Right forelimb (tissue), 1 donor: ENCODE results near the gene ELL.

Experiments used
- DNase-seq: peaks from one replicate; pipeline ENCODE4 v3.0.0-alpha.2; 2018

Gene ELL

DNA sequence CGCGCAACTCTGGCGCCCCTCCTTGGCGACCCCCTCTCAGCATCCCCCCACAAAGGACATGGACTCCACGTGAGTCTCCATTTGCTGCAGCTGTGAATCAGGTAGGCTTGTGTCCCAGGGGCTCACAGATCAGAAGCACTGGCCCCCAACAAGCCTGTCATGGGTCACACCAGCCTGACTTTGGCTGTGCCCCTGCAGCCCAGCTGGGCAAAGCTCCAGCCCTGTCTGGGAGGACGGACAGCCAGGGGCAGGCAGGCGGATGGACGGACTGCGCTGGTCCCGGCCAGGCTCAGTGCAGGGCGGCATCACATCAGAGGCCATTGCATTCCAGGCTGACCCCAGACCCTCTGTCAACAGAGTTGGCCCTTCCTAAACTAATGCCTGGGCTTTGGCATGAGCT, 55.5 kb downstream of the ELL start:
- DNase-seq = no peak

DNA sequence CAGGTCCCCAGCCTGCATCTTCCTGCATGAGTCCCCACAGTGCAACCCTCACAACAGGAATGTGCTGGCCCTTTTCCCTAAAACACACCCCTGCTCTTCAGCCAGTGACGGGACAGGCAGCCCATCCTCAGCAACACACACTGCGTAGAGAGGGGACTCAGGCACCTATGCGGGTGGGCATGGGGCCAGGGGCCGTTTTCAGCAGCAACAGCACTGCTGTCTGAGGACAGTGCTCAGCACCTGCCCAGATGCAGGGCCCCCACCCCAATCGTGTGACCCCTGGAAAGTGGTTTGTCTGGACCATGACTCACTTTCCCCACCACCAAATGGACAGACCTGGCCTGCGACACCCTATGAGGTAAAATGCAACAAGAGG, 55.9 kb downstream of the ELL start:
- DNase-seq = no peak

DNA sequence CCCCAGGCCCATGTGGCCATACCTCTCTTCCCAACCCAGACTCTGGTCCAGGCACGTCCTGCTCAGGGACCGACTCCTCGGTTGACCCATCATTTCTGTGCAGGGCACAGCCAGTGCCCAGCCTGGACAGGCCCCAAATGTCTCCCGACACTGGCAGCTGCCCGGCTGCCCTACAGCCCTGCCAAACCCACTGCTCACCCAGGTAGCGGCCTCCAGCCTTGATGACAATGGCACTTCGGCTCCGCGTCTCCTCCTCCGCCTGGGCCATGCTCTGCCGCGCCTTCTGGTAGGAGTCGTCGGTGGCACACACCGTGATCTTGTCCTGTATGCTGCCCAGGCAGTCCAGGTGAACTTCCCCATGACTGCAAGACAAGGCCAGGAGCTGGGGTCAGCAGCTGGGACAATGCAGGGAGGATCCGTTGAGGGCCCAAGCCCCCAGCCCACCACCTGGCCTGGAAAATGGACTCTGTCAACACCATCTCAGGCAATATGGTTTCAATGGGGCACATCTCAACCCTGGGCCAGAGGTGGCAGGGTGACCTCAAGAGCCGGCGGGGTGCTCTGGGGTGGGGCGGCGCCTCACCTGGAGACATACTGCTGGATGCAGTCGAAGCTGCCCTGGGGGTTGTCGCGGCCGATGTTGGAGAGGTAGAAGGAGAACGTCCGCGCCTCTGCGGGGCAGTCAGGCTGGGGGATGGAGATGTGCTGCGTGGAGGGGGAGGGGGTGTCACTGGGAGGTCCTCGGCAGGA, 56.5 kb downstream of the ELL start:
- no peak for DNase-seq

DNA sequence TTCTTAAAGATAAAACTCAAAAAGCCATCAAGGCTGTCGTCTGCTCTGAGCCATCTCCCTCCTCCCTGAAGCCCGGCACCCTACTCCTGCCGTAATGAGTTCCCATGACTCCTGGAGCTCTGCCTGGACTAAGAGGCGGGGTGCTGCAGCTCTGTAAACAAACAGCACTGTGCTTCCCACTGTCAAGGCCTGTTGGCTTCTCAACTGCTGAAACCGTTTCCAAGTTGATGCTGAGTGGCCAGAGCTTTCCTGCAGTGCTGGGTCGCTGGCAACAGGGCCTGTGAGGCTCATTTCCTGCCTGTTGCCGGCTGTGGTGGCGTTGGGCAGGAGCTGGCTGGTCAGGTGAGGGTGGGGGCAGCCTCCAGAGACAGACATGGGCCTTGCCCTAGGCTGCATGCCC, 57.2 kb downstream of the ELL start:
- DNase-seq = no peak

DNA sequence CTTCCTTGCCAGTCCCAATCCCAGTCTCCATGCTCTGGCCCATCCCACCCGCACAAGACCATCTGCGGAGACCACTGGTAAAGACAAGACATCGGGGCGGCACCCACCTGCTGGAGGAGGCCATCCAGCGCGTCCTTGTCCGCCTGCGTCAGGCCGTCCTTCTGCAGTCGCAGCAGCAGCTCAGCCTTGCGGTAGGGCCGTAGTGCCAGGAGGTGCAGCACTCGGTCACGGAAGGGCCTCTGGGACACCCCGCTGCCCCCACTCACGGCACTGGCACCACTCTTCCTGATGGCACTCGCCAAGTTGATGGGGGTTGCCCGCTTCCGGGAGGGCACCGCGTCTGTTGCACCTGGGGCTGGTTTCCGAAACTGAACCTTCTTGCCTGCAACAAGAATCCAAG, 60.4 kb downstream of the ELL start:
- no peak for DNase-seq

DNA sequence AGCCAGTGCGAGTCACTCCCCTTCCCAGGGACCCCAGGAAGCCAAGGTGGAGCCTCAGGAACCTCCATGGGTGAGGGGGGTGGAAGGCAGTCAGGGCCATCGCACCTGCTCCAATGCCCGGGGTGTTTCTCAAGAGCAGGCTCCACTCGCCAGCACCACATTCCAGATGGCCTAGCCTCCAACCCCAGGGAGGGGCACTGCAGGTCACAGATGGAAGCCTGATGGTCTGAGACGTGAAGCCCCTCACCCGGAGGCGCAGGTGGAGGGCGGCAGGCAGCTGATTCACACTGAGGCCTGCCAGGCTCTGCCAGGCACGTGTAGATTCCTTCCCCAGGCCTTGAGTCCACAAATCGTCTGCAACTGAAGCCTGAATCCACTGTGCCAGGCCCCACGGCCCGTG, 61.0 kb downstream of the ELL start:
- DNase-seq = no peak

DNA sequence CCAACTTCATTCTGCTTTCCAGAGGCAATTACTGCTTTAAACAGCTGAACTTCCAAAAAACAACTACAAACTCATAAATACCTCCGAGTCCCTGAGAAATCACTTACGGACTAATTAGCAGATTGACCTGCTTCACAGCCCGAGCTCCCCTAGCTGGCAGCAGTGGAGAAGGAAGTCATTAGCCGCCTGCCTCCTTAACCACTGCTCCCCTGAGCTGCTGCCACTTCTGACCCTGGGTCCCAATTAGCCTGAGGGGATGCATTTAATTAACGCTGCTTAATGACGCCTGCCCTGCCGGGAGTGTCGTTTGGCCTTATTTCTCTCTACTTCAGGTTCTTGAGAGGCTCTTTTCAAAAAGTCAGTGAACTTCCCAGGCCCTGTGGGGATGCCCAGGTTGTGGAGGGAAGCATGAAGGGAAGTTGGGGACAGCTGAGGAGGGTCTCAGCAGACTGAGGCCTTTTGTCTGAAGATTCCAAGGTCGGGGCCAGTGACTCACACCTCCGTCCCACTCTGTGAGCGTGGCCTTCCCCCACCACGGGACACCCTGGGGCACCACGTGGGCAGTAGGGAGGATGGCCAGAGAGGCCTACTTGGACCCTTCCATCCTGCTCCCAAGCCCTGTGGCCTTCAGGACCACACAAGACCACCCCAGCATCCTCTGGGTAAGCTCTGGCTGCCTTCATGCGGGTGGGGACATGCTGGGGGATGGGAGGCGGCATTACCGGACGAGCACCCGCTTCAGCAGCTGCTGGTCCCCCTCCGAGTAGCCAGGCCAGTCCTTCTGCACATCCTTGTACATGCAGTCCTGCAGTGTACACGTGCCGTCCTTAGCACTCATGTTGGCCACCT, 64.2 kb downstream of the ELL start:
- DNase-seq = no peak

DNA sequence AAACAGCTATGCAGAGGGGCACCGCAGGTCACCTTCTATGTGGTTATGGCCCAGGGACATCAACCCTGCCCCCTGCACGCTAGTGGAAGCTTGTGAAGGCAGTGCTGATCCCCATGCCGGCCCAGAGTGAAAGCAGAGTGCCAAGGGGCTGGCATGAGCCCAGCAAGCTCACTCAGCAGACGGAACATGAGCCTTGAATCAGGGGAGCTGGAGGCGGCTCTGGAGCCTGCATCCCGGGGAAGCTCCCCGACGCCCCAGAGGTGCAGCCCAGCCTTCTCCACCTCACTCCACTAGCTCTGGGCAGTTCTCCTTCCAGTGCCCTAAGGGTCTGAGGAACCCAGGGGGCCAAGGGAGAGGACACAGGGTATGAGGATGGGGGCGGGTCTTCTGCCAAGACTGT, 64.9 kb downstream of the ELL start:
- no peak for DNase-seq

DNA sequence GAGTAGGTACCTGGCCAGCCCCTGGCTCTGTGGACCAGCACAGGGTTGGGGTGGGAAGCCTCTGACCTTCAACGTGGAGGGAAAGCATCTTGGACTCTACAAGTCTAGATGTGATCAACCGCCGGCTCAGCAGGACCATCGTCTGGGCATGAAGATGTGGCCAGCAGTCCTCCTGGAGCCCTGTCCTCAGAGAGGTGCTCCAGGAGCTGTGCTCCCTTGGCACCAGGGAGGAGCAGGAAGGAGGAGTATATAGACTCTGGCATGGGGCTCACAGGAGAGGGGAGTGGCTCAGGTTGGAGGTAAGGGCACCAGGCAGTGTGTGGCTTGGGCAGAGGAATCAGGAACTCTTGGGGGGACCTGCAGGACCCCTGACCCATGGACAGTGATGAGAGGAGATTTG, 65.6 kb downstream of the ELL start:
- no peak for DNase-seq

DNA sequence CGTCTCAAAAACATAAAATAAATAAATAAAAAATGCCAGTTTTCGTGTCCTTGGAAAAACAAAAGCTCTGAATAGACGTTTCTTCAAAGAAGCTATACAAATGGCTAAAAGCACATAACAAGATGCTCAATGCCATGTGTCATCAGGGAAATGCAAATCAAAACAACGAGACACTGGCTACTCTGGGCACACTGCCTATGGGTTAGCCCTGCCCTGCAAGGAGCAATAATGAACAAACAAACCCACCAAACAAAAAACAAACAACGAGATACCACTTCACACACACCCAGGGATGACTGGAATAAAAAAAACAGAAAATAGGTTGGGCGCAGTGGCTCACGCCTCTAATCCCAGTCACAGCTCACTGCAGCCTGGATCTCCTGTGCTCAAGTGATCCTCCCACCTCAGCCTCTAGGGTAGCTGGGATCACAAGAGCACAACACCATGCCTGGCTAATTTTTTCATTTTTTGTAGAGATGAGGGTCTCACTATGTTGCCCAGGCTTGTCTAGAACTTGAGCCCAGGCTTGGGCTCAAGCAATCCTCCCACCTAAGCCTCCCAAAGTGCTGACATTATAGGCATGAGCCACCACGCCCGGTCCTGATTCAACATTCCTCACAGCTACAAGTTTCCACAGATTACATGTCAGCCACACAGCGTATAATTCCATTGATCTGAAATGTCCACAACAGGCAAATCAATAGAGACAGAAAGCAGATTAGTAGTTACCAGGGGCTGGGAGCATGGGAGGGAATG, 68.4 kb downstream of the ELL start:
- DNase-seq = no peak

DNA sequence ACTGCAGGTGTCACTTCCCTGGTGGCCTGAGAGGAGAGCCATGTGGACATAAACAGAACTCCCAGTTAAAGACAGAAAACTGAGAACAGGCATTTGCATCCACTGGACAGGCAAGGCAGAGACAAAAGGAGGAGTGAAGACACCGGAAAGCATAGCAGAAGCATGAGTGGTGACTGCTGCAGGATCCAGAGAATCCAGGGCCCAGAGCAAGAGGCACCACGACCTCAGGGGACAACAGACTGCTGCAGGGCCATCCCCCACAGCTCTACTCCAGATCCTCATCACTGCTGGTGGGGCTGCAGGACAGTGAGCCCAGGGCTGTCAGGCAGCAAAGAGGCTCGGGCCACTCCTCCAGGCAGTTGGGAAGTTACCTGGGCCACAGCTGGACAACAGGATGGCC, 69.5 kb downstream of the ELL start:
- no peak for DNase-seq

DNA sequence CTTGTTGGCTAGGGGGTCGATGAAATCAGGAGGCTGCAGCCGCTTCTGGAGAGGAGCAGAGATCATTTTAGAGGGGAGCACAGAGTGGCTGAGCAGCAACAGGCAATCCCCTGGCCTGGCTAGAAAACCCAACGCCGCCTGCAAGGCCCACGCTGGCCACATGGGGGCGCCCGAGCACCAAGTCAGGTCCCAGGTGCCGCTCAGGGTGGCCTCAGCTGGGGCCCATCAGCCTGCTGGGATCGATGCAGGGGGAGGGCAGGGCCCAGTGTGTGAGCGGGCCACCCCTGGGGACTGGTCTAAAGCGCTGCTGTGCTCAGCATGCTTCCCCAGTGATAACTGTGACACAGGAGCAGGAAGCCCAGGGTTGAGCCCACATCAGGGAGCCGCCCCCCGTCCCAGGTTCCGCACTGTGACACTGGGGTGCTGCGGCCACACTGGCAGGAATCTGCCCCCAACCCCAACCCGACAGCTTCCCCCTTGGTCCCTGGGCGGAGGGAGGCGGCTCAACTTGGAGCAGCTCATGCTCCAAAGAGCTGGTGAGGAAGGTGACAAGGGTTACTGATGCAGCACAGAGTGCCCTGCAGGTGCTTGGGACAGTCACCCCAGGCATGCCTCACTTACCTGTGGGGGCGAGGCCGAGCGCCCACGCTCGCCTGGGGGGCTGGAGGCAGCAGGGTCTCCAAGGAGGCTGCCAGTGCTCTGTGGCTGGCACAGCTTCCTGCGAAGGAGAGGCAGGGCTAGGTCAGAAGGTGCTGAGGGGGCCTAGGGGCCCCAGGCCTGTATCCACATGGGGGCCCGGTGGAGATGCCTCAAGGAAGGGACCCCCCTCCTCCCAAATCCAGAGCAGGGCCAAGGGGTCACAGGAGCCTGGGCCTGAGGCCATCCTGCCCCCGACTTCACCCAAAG, 70.7 kb downstream of the ELL start:
- DNase-seq = peak; percentile 94

DNA sequence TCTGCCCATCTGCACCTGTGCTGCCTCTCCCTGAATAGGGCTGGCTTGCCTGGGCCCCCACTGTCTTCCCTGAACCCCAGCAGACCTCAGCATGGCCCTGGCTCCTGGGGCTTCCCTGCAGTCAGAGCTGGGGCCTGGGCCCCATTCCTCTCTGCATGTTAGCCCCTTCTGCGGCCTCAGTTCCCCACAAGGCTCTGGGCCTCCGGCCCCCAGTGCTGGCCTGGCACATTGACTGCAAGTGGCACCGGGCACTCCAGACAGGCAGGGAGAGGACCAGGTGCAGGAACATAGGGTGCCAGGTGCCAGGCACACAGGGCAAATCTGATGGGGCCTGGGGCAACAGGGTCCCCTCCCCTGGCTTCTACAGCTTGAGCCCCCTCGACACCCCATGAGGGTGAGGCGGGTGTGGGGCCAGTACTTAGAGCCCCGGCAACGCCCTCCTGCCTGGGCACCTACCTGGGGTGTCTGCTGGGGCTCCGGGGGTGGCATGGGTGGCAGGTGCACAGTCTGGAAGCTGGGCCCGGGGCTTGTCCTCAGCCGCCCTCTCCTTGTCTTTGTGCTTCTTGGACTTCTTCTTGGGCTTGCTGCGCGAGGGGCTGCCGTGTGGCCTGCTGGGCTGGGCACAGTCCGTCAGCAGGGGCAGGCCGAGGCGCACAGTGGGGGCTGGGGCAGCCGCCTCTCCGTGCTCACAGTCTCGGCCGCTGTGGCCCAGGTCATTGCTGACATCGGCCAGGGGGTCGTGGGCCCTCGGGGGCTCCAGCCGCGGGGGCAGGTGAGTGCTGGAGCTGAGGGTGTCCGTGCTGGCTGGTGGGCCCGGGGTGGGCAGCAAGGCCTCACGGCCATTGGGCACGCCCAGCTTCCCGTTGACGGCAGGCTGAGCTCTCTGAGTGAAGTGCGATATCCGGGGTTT, 71.6 kb downstream of the ELL start:
- DNase-seq = no peak

DNA sequence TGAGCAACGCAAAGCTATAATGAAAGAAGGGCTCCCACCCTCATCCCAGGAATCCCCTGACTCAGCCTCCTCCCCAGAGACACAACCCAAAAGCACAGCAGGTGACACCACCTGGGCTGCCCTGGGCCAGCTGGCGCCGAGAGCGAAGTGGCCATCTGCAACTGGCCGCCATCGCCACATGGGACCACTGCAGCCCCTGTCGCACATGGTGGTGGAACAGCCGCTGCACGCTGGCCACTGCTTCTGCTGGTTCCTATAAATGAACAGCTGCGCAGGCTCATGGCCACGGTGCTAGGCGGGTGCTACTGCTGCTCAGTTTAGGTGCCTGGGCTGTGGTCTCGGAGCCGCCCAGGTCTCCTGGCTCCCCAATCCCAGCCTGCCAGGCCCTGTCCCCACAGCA, 72.3 kb downstream of the ELL start:
- no peak for DNase-seq

DNA sequence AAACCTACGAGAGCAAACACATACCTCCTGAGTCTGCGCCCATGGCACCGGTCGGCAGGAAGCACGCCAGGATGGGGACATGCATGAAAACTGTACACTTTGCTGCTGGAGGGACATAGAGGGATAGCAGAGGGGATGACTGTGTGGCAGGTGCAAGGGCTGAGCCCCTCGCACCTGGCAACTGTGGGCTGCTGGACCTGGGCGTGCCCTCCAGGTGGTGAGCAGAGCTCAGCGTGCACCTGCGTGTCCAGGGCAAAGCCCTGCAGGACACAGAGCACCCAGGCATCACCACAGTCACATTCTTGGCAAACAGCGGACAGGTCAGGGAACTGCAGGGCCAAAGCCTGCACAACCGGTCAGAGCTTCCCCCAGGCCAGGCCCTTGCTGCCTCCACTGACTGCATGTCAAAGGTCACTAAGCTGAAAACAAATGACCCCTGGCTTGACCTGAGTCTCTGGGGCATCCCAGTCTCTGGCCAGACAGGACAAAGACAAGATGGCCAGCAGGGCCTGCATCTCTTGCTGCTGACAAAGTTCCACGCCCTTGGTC, 75.0 kb downstream of the ELL start:
- no peak for DNase-seq

DNA sequence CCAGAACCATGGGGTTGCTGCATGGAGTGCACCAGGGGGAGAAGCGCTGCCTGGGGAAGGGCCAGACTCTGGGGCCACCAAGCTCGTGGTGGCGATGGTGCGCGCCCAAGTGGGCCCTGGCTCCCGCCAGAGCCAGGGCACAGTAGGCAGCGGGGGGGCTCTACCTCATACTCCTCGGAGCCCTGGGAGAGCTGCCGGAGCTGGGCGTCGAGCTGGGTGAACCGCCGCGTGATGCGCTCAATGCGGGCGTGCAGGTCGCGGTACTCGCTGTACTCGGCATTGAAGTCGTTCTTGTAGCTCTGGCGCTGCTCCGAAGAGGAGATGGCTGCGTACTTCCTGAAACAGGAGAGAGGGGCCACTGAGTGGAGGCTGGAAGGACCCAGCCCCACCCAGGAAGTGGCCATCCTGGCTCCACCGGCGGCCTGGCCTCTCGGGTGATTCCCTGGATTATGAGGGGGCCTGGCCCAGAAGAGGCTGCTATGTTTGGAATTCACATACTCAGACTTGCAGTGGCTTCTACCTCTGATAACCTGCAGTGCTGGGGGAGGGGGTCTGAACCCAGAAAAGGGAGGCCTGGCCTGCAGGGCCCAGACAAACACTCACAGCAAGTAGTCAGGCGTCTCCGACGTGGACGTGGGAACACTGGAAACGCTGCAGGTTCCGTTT, 75.6 kb downstream of the ELL start:
- DNase-seq = no peak

DNA sequence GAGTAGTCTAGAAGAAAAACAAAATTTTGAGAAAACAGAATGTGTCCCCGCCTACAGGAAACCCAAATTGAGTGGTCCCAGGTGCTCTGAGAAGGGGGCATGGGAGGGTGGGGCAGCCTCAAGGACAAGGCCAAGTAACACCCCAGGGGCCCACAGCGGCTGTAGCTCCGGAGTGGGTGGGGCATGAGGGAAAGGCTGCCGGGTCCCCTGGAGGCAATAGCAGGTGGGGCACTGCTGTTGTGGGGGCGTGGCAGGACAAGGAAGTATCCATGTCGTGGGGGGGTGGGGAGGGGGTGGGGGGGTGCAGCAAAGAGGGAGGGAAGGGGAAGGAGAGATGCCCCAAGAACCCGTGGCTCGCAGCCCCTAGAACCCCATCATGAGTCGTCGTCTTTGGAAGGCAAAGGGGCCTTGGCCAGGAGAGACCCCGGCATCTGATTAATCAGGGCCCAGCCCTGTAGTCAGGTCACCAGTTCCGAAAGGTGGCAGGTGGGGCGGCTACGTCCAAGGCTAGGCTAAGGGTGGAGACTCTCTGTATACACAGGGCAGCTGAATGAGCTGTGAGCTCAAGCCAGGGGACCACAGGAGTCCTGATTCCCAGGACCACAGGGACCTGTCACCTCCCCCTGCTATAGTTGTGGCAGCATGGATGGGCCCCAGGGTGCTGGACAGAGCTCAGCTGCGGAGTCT, 76.5 kb downstream of the ELL start:
- no peak for DNase-seq

DNA sequence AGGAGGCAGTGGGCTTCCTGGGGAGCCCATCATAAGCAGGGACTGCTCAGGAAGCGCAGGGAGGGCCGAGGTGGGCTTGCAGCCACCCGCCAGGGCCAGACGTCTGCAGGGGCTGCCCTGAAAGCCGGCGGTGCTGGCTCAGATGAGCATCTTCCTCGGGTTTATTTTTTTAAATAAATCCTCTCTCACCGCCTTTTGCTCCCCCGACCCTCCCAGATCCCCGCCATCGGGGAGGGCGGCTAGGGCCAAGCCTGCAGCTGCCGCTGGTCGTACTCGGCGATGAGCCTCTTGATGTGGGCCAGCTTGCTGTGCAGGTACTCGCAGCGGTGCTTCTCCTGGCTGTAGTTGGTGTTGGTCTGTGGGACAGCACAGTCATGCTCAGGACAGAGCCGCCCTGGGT, 77.4 kb downstream of the ELL start:
- DNase-seq = no peak

DNA sequence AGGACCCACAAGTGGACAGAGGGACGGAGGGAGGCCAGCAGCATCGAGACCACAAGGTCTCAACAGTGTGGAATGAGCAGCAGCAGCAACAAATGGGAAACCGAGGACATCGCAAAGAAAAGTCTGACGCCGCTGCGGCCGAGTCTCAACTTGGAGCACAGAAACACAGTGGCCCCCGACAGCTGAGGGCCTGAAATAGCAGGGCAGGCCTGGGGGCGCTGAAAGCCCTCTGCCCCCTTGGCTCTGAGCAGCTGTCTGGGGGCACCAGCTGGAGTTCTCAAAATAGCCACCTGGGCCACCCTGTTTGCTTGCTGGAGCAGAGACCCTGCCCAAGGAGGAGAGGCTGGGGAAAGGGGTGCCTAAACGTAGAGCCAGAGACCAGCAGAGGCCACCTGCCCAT, 78.0 kb downstream of the ELL start:
- no peak for DNase-seq

DNA sequence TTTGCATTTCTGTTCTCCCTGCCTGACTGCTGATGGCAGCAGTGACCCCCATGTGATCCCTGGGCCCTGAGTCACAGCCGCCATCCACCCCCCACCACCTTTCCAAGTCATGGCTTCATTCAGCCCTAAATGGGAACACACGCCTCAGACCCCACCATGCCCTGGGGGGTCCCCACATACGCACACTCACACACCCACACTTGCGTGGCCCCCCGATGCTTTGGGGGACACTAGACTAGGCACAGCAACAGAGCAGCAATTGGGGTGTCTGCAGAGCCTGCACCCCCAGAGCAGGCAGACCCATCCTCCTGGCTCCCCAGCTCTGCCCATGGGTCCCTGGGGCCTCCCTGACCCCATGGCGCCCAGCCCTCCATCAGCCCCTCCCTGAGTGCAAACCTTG, 78.5 kb downstream of the ELL start:
- no peak for DNase-seq
